Lower leg skin (tissue), 4 donors: Measurements from ENCODE around the gene TNNT2. TPM values are rescaled to one million over a fixed set of nuclear protein-coding genes. Genes with fewer than 3 reads are reported as not detected.

Source experiments
- DNase-seq, 2 donors: peaks; one replicate each; pipeline ENCODE4 v3.0.0-alpha.2; 2019; ENCODE audit warnings: low spot score in 2 of 2
- H3K4me3 ChIP-seq: fragments of 200-600 bp; sonication (generic); 2 replicates; pipeline ENCODE4 v1.5.1; 2017; ENCODE audit warnings: mild to moderate bottlenecking, low read depth; ENCODE audit not compliant: poor library complexity, severe bottlenecking
- POLR2A ChIP-seq, 2 donors: fragments of 450-650 bp; IDR thresholded peaks; one replicate each; pipeline ENCODE4 v1.6.1; 2016 to 2017; ENCODE audit warnings: antibody characterized with exemption in 2 of 2, mild to moderate bottlenecking in 1 of 2, moderate library complexity in 1 of 2
- WGBS, 2 donors: methylation state at CpG; one replicate each; pipeline ENCODE4 v1.1.5; 2018; 5-methylcytosine and 5-hydroxymethylcytosine counted together
- intact Hi-C: fragments of 100-400 bp; cut with DNase I; formaldehyde crosslinking; loops from one replicate; pipeline ENCODE4 v1.15.0; 2023; ENCODE audit warnings: low total_unique reads
- total RNA-seq, 4 donors: library from RNA; depleted of rRNA; stranded (reverse); fragments of >200 nt; gene quantifications; one replicate each; pipeline ENCODE4 v1.1.0, GENCODE V29; 2016
- TF ChIP-seq, protein P1 (sequence below), 3 donors: fragments of 450-650 bp; IDR thresholded peaks; one replicate each; pipeline ENCODE4 v1.5.1; 2016; ENCODE audit warnings: antibody characterized with exemption in 3 of 3, mild to moderate bottlenecking in 3 of 3, moderate library complexity in 2 of 3

The TNNT2 gene
- total RNA-seq = 10 to 100 TPM in 3 of 4 donors, 1 to 10 TPM in 1; 6.6 to 28.3 (median 20.5) TPM

DNA sequence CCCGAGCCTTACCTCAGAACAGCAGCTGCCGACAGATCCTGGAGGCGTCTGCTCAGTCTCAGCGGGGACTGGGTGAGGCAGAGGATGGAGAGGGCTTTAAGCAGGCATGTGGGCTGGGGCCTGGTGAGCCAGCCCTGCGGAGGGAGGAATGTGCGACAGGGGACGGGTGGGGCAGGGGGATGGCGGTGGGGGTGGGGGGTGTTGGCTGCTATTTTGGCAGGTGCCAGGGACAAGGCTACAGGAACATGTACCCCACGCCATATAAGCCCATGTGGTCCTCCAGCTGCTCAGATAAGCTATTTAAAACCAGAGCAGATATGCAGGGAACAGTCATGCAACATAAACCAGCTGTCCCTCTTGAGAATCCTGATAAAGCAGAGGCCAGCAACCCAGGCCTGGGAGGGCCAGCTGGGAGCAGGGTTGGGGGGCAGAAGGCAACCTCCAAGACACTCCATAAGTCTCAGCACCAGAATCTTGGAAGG lies at the start of gene TNNT2:
Gene TNNT2 (minus strand): TSS at position 70 of the 482 bp plus-strand sequence. CDS start 4,426 bp downstream, outside the sequence.
- no peak within 1 kb of the TSS for H3K4me3 ChIP-seq
- no peak for DNase-seq
- intact Hi-C loops = no loop called here
- no peak for TF ChIP-seq POLR2A (IDR thresholded peaks at IDR 0.05)
- TF ChIP-seq, protein P1, sequence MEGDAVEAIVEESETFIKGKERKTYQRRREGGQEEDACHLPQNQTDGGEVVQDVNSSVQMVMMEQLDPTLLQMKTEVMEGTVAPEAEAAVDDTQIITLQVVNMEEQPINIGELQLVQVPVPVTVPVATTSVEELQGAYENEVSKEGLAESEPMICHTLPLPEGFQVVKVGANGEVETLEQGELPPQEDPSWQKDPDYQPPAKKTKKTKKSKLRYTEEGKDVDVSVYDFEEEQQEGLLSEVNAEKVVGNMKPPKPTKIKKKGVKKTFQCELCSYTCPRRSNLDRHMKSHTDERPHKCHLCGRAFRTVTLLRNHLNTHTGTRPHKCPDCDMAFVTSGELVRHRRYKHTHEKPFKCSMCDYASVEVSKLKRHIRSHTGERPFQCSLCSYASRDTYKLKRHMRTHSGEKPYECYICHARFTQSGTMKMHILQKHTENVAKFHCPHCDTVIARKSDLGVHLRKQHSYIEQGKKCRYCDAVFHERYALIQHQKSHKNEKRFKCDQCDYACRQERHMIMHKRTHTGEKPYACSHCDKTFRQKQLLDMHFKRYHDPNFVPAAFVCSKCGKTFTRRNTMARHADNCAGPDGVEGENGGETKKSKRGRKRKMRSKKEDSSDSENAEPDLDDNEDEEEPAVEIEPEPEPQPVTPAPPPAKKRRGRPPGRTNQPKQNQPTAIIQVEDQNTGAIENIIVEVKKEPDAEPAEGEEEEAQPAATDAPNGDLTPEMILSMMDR (IDR thresholded peaks at IDR 0.05) = no peak
- 62 to 63% methylated on average over 8 to 9 of the region's 9 CpGs for WGBS, 2 donors

DNA sequence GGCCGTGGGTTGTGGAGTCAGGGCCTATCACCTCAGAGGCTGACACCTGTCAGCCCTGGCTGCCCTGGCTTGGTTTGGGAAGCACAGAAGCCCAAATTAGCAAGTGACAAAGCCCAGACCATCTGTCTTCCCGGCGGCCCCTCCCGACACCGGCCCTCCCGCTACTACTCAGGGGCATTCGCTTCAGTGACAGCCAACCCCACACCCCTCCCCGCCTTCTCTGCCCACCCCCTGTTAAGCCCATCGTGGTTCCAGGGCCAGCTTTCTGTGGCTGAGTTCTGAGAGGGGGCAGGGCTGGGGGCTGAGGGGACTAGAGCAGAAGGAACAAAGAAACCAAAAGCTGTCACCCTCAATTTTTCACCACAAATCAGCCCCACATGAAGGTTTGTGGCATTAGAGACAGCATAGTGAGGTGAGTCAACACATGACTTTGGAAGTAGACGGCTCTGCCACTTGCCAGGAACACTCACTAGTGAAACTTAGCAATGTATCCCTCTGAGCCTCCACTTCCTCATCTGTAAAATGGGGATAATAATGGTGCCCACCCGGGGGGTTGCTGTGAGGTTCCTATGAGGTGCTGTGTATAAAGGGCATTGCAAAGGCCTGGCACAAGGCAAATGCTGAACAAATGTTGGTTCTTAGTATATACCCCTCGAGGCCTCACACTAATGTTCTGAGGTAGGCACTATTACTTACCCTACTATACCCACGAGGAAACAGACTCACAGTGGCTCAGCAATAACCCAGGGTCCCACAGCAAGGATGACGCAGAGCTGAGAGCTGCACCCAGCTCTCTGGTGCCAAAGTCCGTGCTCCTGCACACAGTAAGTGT lies 49.2 kb upstream of the TNNT2 start:
- intact Hi-C loops = no loop called here
- no peak for DNase-seq
- WGBS, 2 donors = 72 to 79% methylated on average over 15 of the region's 15 CpGs
- H3K4me3 ChIP-seq = no peak overlapping the region
- TF ChIP-seq POLR2A (IDR thresholded peaks at IDR 0.05) = no peak
- TF ChIP-seq, protein P1 (IDR thresholded peaks at IDR 0.05) = no peak

DNA sequence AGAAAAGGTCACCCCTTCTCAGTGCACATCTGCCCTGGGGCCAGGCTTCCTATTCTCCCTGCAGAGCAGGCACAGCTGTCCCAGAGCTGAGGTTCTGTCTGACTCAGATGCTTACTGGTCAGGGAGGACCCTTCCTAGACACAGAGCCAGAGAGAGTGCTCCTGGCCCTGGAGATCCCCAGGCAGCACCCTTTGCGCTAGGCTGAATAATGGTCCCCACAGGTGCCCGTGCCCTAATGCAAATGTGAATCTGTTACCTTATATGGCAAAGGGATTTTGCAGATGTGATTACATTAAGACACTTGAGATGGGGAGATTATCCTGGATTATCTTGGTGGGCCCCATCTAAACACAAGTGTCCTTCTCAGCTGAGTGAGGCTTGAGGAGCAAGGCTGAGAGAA lies 46.7 kb upstream of the TNNT2 start:
- TF ChIP-seq, protein P1 (IDR thresholded peaks at IDR 0.05) = no peak
- DNase-seq = no peak
- WGBS, 2 donors = 92 to 100% methylated on average over 2 of the region's 2 CpGs
- intact Hi-C loops = no loop called here
- H3K4me3 ChIP-seq = no peak overlapping the region

DNA sequence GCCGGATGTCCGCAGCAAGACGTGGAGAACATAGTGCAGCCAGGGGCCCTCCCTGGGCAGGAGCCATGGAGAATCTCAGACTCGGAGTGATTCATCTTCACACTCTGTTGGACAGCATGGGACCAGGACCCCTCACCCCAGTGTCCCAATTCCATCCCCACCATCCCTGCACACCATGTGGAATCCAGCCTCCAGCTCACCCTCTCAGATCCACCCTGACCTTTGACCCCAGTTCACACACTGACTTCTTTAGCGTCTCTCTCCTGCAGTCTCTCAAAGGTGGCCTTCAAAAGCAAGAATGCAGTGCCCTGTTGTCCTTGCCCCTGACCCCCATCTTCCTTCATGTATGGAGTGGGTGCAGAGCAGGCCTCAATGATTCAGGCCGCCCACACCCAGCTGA lies 46.2 kb upstream of the TNNT2 start:
- no peak for DNase-seq
- H3K4me3 ChIP-seq = no peak overlapping the region
- TF ChIP-seq, protein P1 (IDR thresholded peaks at IDR 0.05) = no peak
- TF ChIP-seq POLR2A (IDR thresholded peaks at IDR 0.05) = no peak
- WGBS, 2 donors = 87 to 93% methylated on average over 6 of the region's 6 CpGs
- intact Hi-C loops = no loop called here

DNA sequence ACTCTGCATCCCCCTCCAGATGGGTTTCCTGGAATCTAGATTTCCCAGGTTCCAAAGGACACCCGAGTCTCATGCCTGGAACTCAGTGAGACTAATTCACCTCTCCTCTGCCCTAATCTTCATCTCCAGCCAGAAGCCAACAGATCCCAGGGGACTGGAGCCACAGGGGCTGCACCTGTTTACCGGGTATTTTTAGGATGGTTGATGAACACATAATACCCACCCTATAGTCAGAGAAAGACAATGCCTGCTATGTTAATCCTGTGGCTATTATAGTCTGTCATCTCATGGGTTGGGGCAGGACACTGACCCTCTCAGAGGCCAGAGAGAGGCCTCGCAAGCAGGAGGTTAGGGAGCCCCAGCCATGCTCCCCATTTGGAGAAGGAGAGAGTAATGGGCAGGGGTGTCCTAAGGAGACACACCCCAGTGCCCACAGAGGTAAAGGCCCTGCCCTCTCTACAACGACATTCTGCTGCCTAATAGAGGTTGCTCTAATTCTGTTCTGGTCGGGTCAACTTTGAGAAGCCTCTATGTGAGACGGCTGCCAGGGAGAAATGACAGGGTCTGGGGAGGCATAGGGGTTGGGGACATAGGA lies 45.1 kb upstream of the TNNT2 start:
- intact Hi-C loops = no loop called here
- TF ChIP-seq, protein P1 (IDR thresholded peaks at IDR 0.05) = no peak
- no peak for TF ChIP-seq POLR2A (IDR thresholded peaks at IDR 0.05)
- WGBS, 2 donors = 90 to 91% methylated on average over 6 of the region's 6 CpGs

More for the DNA sequence above, 45.1 kb upstream of the TNNT2 start:
- H3K4me3 ChIP-seq = no peak overlapping the region
- DNase-seq = no peak
